IPS-NIHi11 (cell line): ENCODE measurements around the gene NID1.

Experiments
- DNase-seq: peaks from one replicate; pipeline ENCODE4 v3.0.0; 2012; ENCODE audit warnings: mixed read lengths, low spot score

NID1 gene

GRCh38 chr1:235955777-235956176, 109.1 kb downstream of the NID1 start:
- no peak for DNase-seq

- no peak for DNase-seq
These were observed 110.3 kb downstream of the NID1 start for GRCh38 chr1:235954306-235955283.

- DNase-seq: no peak
These were observed 111.1 kb downstream of the NID1 start for GRCh38 chr1:235953801-235954200.

- no peak for DNase-seq
These were observed 111.8 kb downstream of the NID1 start for GRCh38 chr1:235952950-235953615.

- no peak for DNase-seq
These were observed 113.2 kb downstream of the NID1 start for GRCh38 chr1:235951661-235952060.

- no peak for DNase-seq
These were observed 114.6 kb downstream of the NID1 start for GRCh38 chr1:235950318-235950717.

GRCh38 chr1:235948774-235949427, 116.0 kb downstream of the NID1 start:
- no peak for DNase-seq

GRCh38 chr1:235947989-235948388, 116.9 kb downstream of the NID1 start:
- no peak for DNase-seq

GRCh38 chr1:235946571-235946981, 118.3 kb downstream of the NID1 start:
- DNase-seq: no peak

GRCh38 chr1:235945775-235946570, 118.9 kb downstream of the NID1 start:
- DNase-seq: no peak

GRCh38 chr1:235943581-235944114, 121.2 kb downstream of the NID1 start:
- no peak for DNase-seq

GRCh38 chr1:235942979-235943575, 121.8 kb downstream of the NID1 start:
- no peak for DNase-seq

- DNase-seq: no peak
These were observed 122.3 kb downstream of the NID1 start for GRCh38 chr1:235942625-235942934.

GRCh38 chr1:235941876-235942624, 122.8 kb downstream of the NID1 start:
- DNase-seq: no peak

- DNase-seq: no peak
These were observed 124.6 kb downstream of the NID1 start for GRCh38 chr1:235940285-235940684.

- DNase-seq: no peak
These were observed 125.5 kb downstream of the NID1 start for GRCh38 chr1:235939480-235939775.

- no peak for DNase-seq
These were observed 126.0 kb downstream of the NID1 start for GRCh38 chr1:235938709-235939479.

GRCh38 chr1:235937123-235937522, 127.8 kb downstream of the NID1 start:
- no peak for DNase-seq

- DNase-seq: no peak
These were observed 129.4 kb downstream of the NID1 start for GRCh38 chr1:235935235-235936225.
